CD8-positive, alpha-beta memory T cell (primary cell): ENCODE measurements around the gene PDE11A. TPM values are rescaled to one million over a fixed set of nuclear protein-coding genes. Genes with fewer than 3 reads are reported as not detected.
"Not testable (repeated sequence)": the region's sequence is repeated elsewhere in the genome, so short reads cannot be mapped to it uniquely, and the experiment has no call there.

ENCODE experiments used
- CTCF ChIA-PET: fragments of 350-600 bp; sonication (Branson Sonifier 250); formaldehyde crosslinking; loops from one replicate; lab custom pipeline; 2021; ENCODE audit warnings: antibody characterized with exemption; lab: Charles Lee
- POLR2A ChIA-PET: fragments of 350-600 bp; sonication (Branson Sonifier 250); formaldehyde crosslinking; loops from one replicate; lab custom pipeline; 2021; ENCODE audit warnings: antibody characterized with exemption; lab: Charles Lee
- DNase-seq, 5 donors: peaks; one replicate each; pipeline versions ENCODE4 v3.0.0 to v3.0.0-alpha.2; 2020 to 2022; ENCODE audit warnings: mixed read lengths in 1 of 5
- H3K27ac ChIP-seq: one replicate; pipeline ENCODE4 v1.7.0; 2013; ENCODE audit warnings: low read depth, mild to moderate bottlenecking, low read length, moderate library complexity
- H3K27me3 ChIP-seq: 2 replicates; pipeline ENCODE4 v1.7.0; 2013; ENCODE audit warnings: low read length, mild to moderate bottlenecking; ENCODE audit not compliant: insufficient read depth, poor library complexity, severe bottlenecking
- H3K36me3 ChIP-seq: 2 replicates; pipeline ENCODE4 v1.7.0; 2013; ENCODE audit warnings: mild to moderate bottlenecking, low read length, moderate library complexity; ENCODE audit not compliant: insufficient read depth
- H3K4me1 ChIP-seq: 2 replicates; pipeline ENCODE4 v1.7.0; 2013; ENCODE audit warnings: mild to moderate bottlenecking, low read length, moderate library complexity; ENCODE audit not compliant: insufficient read depth
- H3K4me3 ChIP-seq: 2 replicates; pipeline ENCODE4 v1.7.0; 2013; ENCODE audit warnings: mild to moderate bottlenecking, low read length
- H3K9me3 ChIP-seq: 2 replicates; pipeline ENCODE4 v1.7.0; 2013; ENCODE audit warnings: mild to moderate bottlenecking, low read length
- H3K27ac Mint-ChIP-seq, 8 donors: one replicate each; pipeline ENCODE4 v1.8.0; 2020 to 2021; ENCODE audit warnings: mixed read lengths in 8 of 8, mild to moderate bottlenecking in 6 of 8, inconsistent platforms in 3 of 8, moderate library complexity in 3 of 8
- H3K27me3 Mint-ChIP-seq, 2 donors: one replicate each; pipeline ENCODE4 v1.8.0; 2020 to 2021; ENCODE audit warnings: mixed read lengths in 2 of 2, mild to moderate bottlenecking in 1 of 2, moderate library complexity in 1 of 2
- H3K36me3 Mint-ChIP-seq, 3 donors: one replicate each; pipeline ENCODE4 v1.8.0; 2020 to 2021; ENCODE audit warnings: mixed read lengths in 3 of 3, inconsistent platforms in 1 of 3, mild to moderate bottlenecking in 1 of 3
- H3K4me1 Mint-ChIP-seq, 3 donors: one replicate each; pipeline ENCODE4 v1.8.0; 2020 to 2021; ENCODE audit warnings: mixed read lengths in 3 of 3, inconsistent platforms in 1 of 3, mild to moderate bottlenecking in 1 of 3
- H3K4me3 Mint-ChIP-seq, 7 donors: one replicate each; pipeline ENCODE4 v1.8.0; 2020 to 2021; ENCODE audit warnings: mixed read lengths in 7 of 7, mild to moderate bottlenecking in 6 of 7, moderate library complexity in 4 of 7, inconsistent platforms in 2 of 7
- H3K9me3 Mint-ChIP-seq, 5 donors: one replicate each; pipeline ENCODE4 v1.8.0; 2020 to 2022; ENCODE audit warnings: mixed read lengths in 5 of 5, mild to moderate bottlenecking in 3 of 5, moderate library complexity in 2 of 5, inconsistent platforms in 1 of 5
- polyA plus RNA-seq: library from polyadenylated mRNA; unstranded; fragments of 300-500 nt; fragmentation: Illumina TruSeq; gene quantifications from one replicate; pipeline ENCODE4 v1.2.3, GENCODE V29; 2021
- total RNA-seq, 2 experiments: library from RNA; stranded (reverse); gene quantifications; one replicate each; pipeline ENCODE4 v1.2.3, GENCODE V29; 2021

Gene PDE11A
- total and polyA plus RNA-seq, 3 experiments from 2014 or later, result not detected

GRCh38 chr2:178084273-178084672, 11.7 kb upstream of the PDE11A start:
- no peaks in the 10 kb centered on the region for H3K4me1 Mint-ChIP-seq
- ChIA-PET POLR2A (no interaction called here), CTCF (no interaction called here)
- H3K27ac ChIP-seq, result no peak overlapping the region
- H3K4me3 ChIP-seq, result no peak overlapping the region
- H3K9me3 Mint-ChIP-seq, result peaks cover 0 to 3% (median 0%) of the 10 kb centered on the region in 5 donors
- no peak overlapping the region for H3K27ac Mint-ChIP-seq
- no peaks in the 10 kb centered on the region for H3K27me3 ChIP-seq
- H3K4me3 Mint-ChIP-seq, result no peak overlapping the region
- no peaks in the 10 kb centered on the region for H3K9me3 ChIP-seq
- H3K27me3 Mint-ChIP-seq, result peaks cover 6 to 48% of the 10 kb centered on the region in 2 donors
- H3K36me3 Mint-ChIP-seq, result no peaks in the 10 kb centered on the region
- no peaks in the 10 kb centered on the region for H3K36me3 ChIP-seq
- no peak for DNase-seq
- H3K4me1 ChIP-seq, result no peaks in the 10 kb centered on the region

DNA sequence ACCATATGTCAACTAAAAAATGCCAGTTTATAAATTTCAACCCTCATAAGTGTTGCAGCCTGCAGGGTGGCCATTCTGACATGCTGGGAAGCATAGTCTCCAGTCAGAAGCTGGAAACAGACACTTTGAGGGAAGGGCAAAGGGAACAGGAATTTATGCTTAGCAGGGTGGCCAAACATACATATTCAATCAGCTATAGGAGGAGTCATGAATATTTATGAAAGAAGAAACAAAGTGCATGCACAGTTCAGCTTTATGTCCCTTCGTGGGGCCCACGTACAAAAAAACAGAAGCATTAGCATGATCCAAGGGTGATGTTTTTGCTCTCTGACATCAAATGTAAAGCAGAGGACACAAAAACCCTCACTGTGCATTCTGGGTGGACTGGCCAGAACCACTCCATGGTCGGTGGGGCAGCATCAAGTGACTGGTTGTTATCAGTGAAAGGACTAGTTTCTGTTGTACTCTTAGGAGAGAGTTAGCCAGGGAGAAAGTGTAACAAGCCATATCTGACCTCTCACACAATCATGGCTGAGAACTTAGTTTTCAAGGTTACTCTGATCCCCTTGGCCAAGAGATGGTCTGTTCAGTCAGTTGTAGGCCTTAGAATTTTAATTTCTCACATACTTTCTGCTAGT, 9.9 kb upstream of the PDE11A start:
- ChIA-PET CTCF (no interaction called here), POLR2A (no interaction called here)
- no peaks in the 10 kb centered on the region for H3K4me1 Mint-ChIP-seq
- H3K27ac Mint-ChIP-seq, result no peak overlapping the region
- no peaks in the 10 kb centered on the region for H3K36me3 Mint-ChIP-seq
- DNase-seq, result no peak
- Histone ChIP-seq H3K27ac (no peak overlapping the region), H3K4me1 (no peaks in the 10 kb centered on the region), H3K4me3 (no peak overlapping the region), H3K9me3 (no peaks in the 10 kb centered on the region), H3K36me3 (no peaks in the 10 kb centered on the region), H3K27me3 (no peaks in the 10 kb centered on the region)
- no peak overlapping the region for H3K4me3 Mint-ChIP-seq
- H3K9me3 Mint-ChIP-seq, result peaks cover 0 to 3% (median 0%) of the 10 kb centered on the region in 5 donors
- H3K27me3 Mint-ChIP-seq, result peaks cover 7 to 52% of the 10 kb centered on the region in 2 donors

- H3K9me3 Mint-ChIP-seq, H3K36me3 ChIP-seq, H3K4me3 Mint-ChIP-seq, H3K4me3 ChIP-seq, H3K9me3 ChIP-seq, H3K36me3 Mint-ChIP-seq, H3K4me1 Mint-ChIP-seq, DNase-seq, H3K4me1 ChIP-seq, H3K27me3 ChIP-seq, POLR2A ChIA-PET, H3K27ac Mint-ChIP-seq, CTCF ChIA-PET, H3K27ac ChIP-seq: not testable (repeated sequence)
- H3K27me3 Mint-ChIP-seq, result peaks cover 17 to 47% of the 10 kb centered on the region in 2 donors
Measured at GRCh38 chr2:178079279-178079678, 6.7 kb upstream of the PDE11A start.

GRCh38 chr2:178076130-178076529, 3.6 kb upstream of the PDE11A start:
- CTCF ChIA-PET, result no interaction called here
- Mint-ChIP-seq H3K27me3 (peaks cover 35 to 64% of the 10 kb centered on the region in 2 donors), H3K9me3 (peaks cover 0 to 3% (median 0%) of the 10 kb centered on the region in 5 donors)

DNA sequence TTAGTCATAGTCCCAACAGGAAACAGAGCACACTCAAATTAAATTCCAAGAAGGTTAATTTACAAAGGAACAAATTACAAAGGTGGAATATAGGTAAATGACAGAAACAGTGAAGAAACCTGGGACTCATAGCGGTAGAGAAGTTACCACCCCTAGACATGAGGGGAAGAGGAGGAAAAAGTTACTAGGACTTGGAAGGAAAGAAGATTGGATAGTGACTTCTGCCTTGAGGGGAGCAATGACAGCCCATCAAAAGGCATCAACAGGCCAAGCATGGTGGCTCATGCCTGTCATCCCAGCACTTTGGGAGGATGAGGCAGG, 2.4 kb upstream of the PDE11A start:
- H3K4me3 ChIP-seq, result no peak overlapping the region
- no peak overlapping the region for H3K27ac ChIP-seq
- Mint-ChIP-seq H3K4me3 (no peak overlapping the region), H3K9me3 (peaks cover 0 to 2% (median 0%) of the 10 kb centered on the region in 5 donors), H3K36me3 (no peaks in the 10 kb centered on the region), H3K27ac (no peak overlapping the region), H3K4me1 (peaks cover 0 to 12% (median 11%) of the 10 kb centered on the region in 3 donors), H3K27me3 (peaks cover 34 to 67% of the 10 kb centered on the region in 2 donors)
- POLR2A ChIA-PET, result no interaction called here
- H3K27me3 ChIP-seq, result peaks cover 9% of the 10 kb centered on the region
- no peaks in the 10 kb centered on the region for H3K36me3 ChIP-seq
- CTCF ChIA-PET, result no interaction called here
- H3K4me1 ChIP-seq, result no peaks in the 10 kb centered on the region
- H3K9me3 ChIP-seq, result no peaks in the 10 kb centered on the region
- no peak for DNase-seq

More at GRCh38 chr2:178076130-178076529, 3.6 kb upstream of the PDE11A start:
- no peaks in the 10 kb centered on the region for H3K4me1 ChIP-seq
- peaks cover 9% of the 10 kb centered on the region for H3K27me3 ChIP-seq
- H3K4me1 Mint-ChIP-seq, result peaks cover 0 to 12% (median 11%) of the 10 kb centered on the region in 3 donors
- POLR2A ChIA-PET, result no interaction called here
- H3K36me3 Mint-ChIP-seq, result no peaks in the 10 kb centered on the region
- H3K36me3 ChIP-seq, result no peaks in the 10 kb centered on the region
- H3K4me3 Mint-ChIP-seq, result no peak overlapping the region
- H3K9me3 ChIP-seq, result no peaks in the 10 kb centered on the region
- no peak overlapping the region for H3K27ac ChIP-seq
- no peak overlapping the region for H3K4me3 ChIP-seq
- H3K27ac Mint-ChIP-seq, result no peak overlapping the region
- DNase-seq, result no peak

DNA sequence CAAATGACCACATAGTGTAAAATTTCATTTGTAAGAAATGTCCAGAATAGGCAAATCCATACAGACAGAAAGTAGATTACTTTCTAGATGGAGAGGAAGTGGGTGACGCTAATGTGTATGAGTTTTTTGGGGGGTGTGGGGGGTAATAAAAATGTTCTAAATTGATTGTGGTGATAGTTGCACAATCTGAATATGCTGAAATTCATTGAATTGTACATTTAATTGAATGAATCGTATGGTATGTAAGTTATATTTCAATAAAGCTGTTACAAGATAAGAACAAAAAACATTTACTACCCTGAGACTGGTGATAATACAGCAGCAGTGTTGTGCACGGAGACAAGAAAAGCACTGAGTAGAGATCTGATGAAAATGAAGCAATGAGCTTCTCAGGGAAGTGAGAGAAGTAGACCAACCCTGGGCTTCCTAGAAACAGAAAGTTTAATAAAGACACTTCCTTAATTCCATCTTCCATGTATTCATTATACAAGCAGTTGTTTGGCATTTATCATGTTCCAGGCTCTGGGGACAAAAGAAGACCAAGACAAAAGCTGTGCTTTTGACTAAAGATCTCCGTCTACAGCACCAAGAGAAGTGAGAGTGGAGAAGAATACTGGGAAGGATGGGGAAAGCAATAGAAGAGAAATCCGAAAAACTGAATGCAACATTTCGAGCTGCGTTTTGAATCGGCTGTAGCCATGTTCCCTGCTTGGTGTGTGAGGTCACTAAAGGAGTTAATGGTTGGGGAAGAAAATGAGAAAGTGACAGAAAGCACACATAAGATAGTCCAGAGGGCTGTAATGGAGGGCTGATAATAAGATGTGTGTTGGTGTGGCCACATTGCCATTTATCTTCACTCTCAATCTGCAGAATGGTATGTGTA, 1.8 kb upstream of the PDE11A start:
- H3K27ac ChIP-seq, result peak overlapping the region; percentile 19
- no peaks in the 10 kb centered on the region for H3K36me3 Mint-ChIP-seq
- H3K9me3 Mint-ChIP-seq, result peaks cover 0 to 1% (median 0%) of the 10 kb centered on the region in 5 donors
- DNase-seq, result no peak
- no peak overlapping the region for H3K4me3 ChIP-seq
- peaks cover 0 to 12% (median 11%) of the 10 kb centered on the region in 3 donors for H3K4me1 Mint-ChIP-seq
- ChIA-PET POLR2A (no interaction called here), CTCF (no interaction called here)
- no peaks in the 10 kb centered on the region for H3K4me1 ChIP-seq
- H3K27ac Mint-ChIP-seq, result no peak overlapping the region
- no peaks in the 10 kb centered on the region for H3K9me3 ChIP-seq
- H3K36me3 ChIP-seq, result no peaks in the 10 kb centered on the region
- no peak overlapping the region for H3K4me3 Mint-ChIP-seq
- H3K27me3 ChIP-seq, result peaks cover 9% of the 10 kb centered on the region
- peaks cover 34 to 64% of the 10 kb centered on the region in 2 donors for H3K27me3 Mint-ChIP-seq

GRCh38 chr2:178072000-178072382, 586 bp downstream of the PDE11A start:
- peak overlapping the region in 1 of 7 donors; percentile 18 for H3K4me3 Mint-ChIP-seq
- peaks cover 32 to 70% of the 10 kb centered on the region in 2 donors for H3K27me3 Mint-ChIP-seq
- Histone ChIP-seq H3K4me3 (no peak overlapping the region), H3K4me1 (no peaks in the 10 kb centered on the region), H3K36me3 (no peaks in the 10 kb centered on the region), H3K27ac (no peak overlapping the region), H3K9me3 (no peaks in the 10 kb centered on the region), H3K27me3 (peaks cover 9% of the 10 kb centered on the region)
- peaks cover 0 to 1% (median 0%) of the 10 kb centered on the region in 5 donors for H3K9me3 Mint-ChIP-seq
- H3K27ac Mint-ChIP-seq, result no peak overlapping the region
- CTCF ChIA-PET, result no interaction called here
- DNase-seq, result no peak
- POLR2A ChIA-PET, result no interaction called here
- peaks cover 0 to 12% (median 11%) of the 10 kb centered on the region in 3 donors for H3K4me1 Mint-ChIP-seq
- no peaks in the 10 kb centered on the region for H3K36me3 Mint-ChIP-seq

- Histone ChIP-seq H3K4me3 (no peak overlapping the region), H3K4me1 (no peaks in the 10 kb centered on the region), H3K9me3 (no peaks in the 10 kb centered on the region), H3K27ac (no peak overlapping the region), H3K27me3 (peaks cover 9% of the 10 kb centered on the region), H3K36me3 (no peaks in the 10 kb centered on the region)
- Mint-ChIP-seq H3K27me3 (peaks cover 30 to 67% of the 10 kb centered on the region in 2 donors), H3K4me3 (no peak overlapping the region), H3K4me1 (peaks cover 0 to 12% (median 11%) of the 10 kb centered on the region in 3 donors), H3K9me3 (peaks cover 0 to 1% (median 0%) of the 10 kb centered on the region in 5 donors), H3K36me3 (no peaks in the 10 kb centered on the region), H3K27ac (no peak overlapping the region)
- ChIA-PET CTCF (no interaction called here), POLR2A (no interaction called here)
- DNase-seq, result no peak
Measured at GRCh38 chr2:178070824-178071223, 1.8 kb downstream of the PDE11A start.
